HepG2 (cell line): Measurements from ENCODE around the gene KIF24. TPM values are rescaled to one million over a fixed set of nuclear protein-coding genes. Genes with fewer than 3 reads are reported as not detected.

Experiments used
- NBN ChIP-seq: fragments of 450-650 bp; conservative IDR thresholded peaks from 2 replicates; pipeline ENCODE4 v1.6.1; 2017
- SMARCE1 ChIP-seq: fragments of 450-650 bp; IDR thresholded peaks from 2 replicates; pipeline ENCODE4 v1.6.1; 2017; ENCODE audit warnings: borderline replicate concordance
- SNRNP70 ChIP-seq: fragments of 200-400 bp; formaldehyde crosslinking; IDR thresholded peaks from 2 replicates; pipeline ENCODE4 v1.6.1; 2017; ENCODE audit warnings: mild to moderate bottlenecking, low read depth, low read length, moderate library complexity
- USF2 ChIP-seq, 2 experiments: sonication (generic) in 1 of 2; formaldehyde crosslinking in 1 of 2; IDR thresholded peaks; 2 replicates each; pipeline versions ENCODE4 v1.5.1 to v1.6.1; 2011 to 2020; ENCODE audit warnings: borderline replicate concordance in 1 of 2, low read depth in 1 of 2, low read length in 1 of 2, mild to moderate bottlenecking in 1 of 2, missing genetic modification reagents in 1 of 2, moderate library complexity in 1 of 2
- ZFP90 ChIP-seq: sonication (generic); formaldehyde crosslinking; IDR thresholded peaks from 2 replicates; pipeline ENCODE4 v1.8.0; 2022; ENCODE audit warnings: missing genetic modification reagents, mild to moderate bottlenecking, inconsistent platforms, borderline replicate concordance
- ZNF292 ChIP-seq: sonication (generic); formaldehyde crosslinking; IDR thresholded peaks from 2 replicates; pipeline ENCODE4 v1.8.1; 2022; ENCODE audit warnings: mild to moderate bottlenecking, low read depth, missing genetic modification reagents, borderline replicate concordance
- ZNF3 ChIP-seq: IDR thresholded peaks from 2 replicates; pipeline ENCODE4 v1.7.0; 2017; ENCODE audit warnings: inconsistent platforms
- ZNF687 ChIP-seq: sonication (generic); formaldehyde crosslinking; IDR thresholded peaks from 2 replicates; pipeline ENCODE4 v1.5.1; 2020; ENCODE audit warnings: mild to moderate bottlenecking, missing genetic modification reagents, moderate library complexity
- polyA plus RNA-seq, 8 experiments: library from polyadenylated mRNA; depleted of rRNA in 3 of 8; stranded (reverse) in 7 of 8; unstranded in 1 of 8; fragments of >200 nt; fragmentation: Illumina TruSeq in 4 of 8; extraction: Trizol in 4 of 8; gene quantifications; 2 replicates each; pipeline versions ENCODE4 v1.2.1 to v1.2.3, GENCODE V29; 2011 to 2016; ENCODE audit warnings: low read depth in 4 of 8, missing spikeins in 1 of 8, mixed read lengths in 1 of 8; ENCODE audit not compliant: insufficient read depth in 1 of 8
- total RNA-seq, 5 experiments: library from RNA; depleted of rRNA; stranded (reverse); fragments of >200 nt; fragmentation: Illumina TruSeq; extraction: Trizol; gene quantifications; 2 replicates each; pipeline ENCODE4 v1.2.3, GENCODE V29; 2016; ENCODE audit warnings: low read depth in 1 of 5

Gene KIF24
- total and polyA plus RNA-seq, 2 of the 13 experiments (the other 11 are each of a cell fraction or from before 2014, with no cell fraction given), result 1.1 to 3.0 TPM

DNA sequence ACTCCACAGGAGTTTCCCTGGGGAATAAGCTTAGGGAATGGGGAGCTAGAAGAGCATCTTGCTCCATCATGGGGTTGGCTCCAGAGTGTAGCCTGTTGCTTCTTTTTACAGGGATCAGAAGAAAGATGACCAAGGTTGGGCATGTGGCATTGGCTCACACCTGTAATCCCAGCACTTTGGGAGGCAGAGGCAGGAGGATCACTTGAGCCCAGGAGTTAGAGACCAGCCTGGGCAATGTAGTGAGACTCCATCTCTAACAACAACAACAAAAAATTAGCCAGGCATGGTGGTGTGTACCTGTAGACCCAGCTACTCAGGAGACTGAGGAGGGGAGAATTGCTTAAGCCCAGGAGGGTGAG is 18.7 kb upstream of the KIF24 start (continued):
- TF ChIP-seq ZNF687 (CRISPR knock-in tag), result no peak
- no peak for TF ChIP-seq SNRNP70
- TF ChIP-seq ZNF3 (CRISPR knock-in tag), result no peak
- 0 out of 2 replicates have a peak, but pooled peaks have one; percentile 30 for TF ChIP-seq ZFP90 (CRISPR knock-in tag)
- no peak for TF ChIP-seq SMARCE1
- no peak for TF ChIP-seq NBN
- no peak for TF ChIP-seq USF2 (IDR thresholded peaks at IDR 0.05; ENCODE audit: low read depth, low read length)
- no peak for TF ChIP-seq USF2 (CRISPR knock-in tag; IDR thresholded peaks at IDR 0.05; ENCODE audit: borderline replicate concordance)
- TF ChIP-seq ZNF292 (CRISPR knock-in tag), result no peak
